ENCODE results near the gene PSMD2. TPM values are rescaled to one million over a fixed set of nuclear protein-coding genes. Genes with fewer than 3 reads are reported as not detected.

Gene PSMD2
- total RNA-seq, 2 donors from 2014 or later: 174 to 187 TPM

GRCh38 chr3:184349563-184350470 is 50.8 kb downstream of the PSMD2 start:
- intact Hi-C loops (cut with DNase I, micrococcal nuclease): no loop called here
- DNase-seq (no peak), ATAC-seq (no peak)

GRCh38 chr3:184350618-184351017 is 51.6 kb downstream of the PSMD2 start:
- DNase-seq: no peak
- ATAC-seq: no peak
- intact Hi-C loops (cut with DNase I, micrococcal nuclease): no loop called here

GRCh38 chr3:184351511-184352148 is 52.6 kb downstream of the PSMD2 start:
- DNase-seq: no peak
- peak; percentile 12 for ATAC-seq
- intact Hi-C loops (cut with DNase I, micrococcal nuclease): no loop called here

GRCh38 chr3:184352149-184352785 is 53.2 kb downstream of the PSMD2 start:
- intact Hi-C loops (cut with DNase I, micrococcal nuclease): no loop called here
- ATAC-seq (peak; percentile 90), DNase-seq (peak; percentile 87 to 93)

- DNase-seq (no peak), ATAC-seq (peak; percentile 2)
- intact Hi-C loops (cut with DNase I, micrococcal nuclease): no loop called here
Observed at GRCh38 chr3:184352897-184353545, 54.0 kb downstream of the PSMD2 start.

GRCh38 chr3:184353546-184353941 is 54.5 kb downstream of the PSMD2 start:
- ATAC-seq (no peak), DNase-seq (no peak)
- intact Hi-C loops (cut with DNase I, micrococcal nuclease): no loop called here

GRCh38 chr3:184354121-184354728 is 55.2 kb downstream of the PSMD2 start:
- intact Hi-C loops (cut with DNase I, micrococcal nuclease): no loop called here
- peak in 1 of 2 donors; percentile 80 for DNase-seq
- ATAC-seq: peak; percentile 18

- DNase-seq (no peak), ATAC-seq (no peak)
- intact Hi-C loops (cut with DNase I, micrococcal nuclease): no loop called here
Observed at GRCh38 chr3:184354754-184355153, 55.7 kb downstream of the PSMD2 start.

GRCh38 chr3:184355261-184356040 is 56.4 kb downstream of the PSMD2 start:
- no peak for DNase-seq
- intact Hi-C loops (cut with DNase I, micrococcal nuclease): no loop called here
- ATAC-seq: no peak

GRCh38 chr3:184357248-184358123 is 58.4 kb downstream of the PSMD2 start:
- ATAC-seq (no peak), DNase-seq (no peak)
- intact Hi-C loops (cut with DNase I, micrococcal nuclease): no loop called here

- intact Hi-C loops (cut with DNase I, micrococcal nuclease): no loop called here
- no peak for DNase-seq
- no peak for ATAC-seq
Observed at GRCh38 chr3:184358124-184358767, 59.2 kb downstream of the PSMD2 start.

Other genes with a start within 250 kb of the PSMD2 start
- not detected for gene HTR3C, start 246.2 kb upstream of the PSMD2 start, total RNA-seq
- under 1 TPM; 0.50 to 0.70 TPM for gene HTR3E, start 202.2 kb upstream of the PSMD2 start, total RNA-seq
- gene EIF2B5, start 163.9 kb upstream of the PSMD2 start, total RNA-seq: 10 to 100 TPM; 32.6 to 40.8 TPM
- 10 to 100 TPM; 63.2 to 66.3 TPM for gene DVL3, start 143.9 kb upstream of the PSMD2 start, total RNA-seq
- gene AP2M1, start 124.4 kb upstream of the PSMD2 start, total RNA-seq: 100 to 1,000 TPM; 211 to 219 TPM
- 10 to 100 TPM; 56.1 to 69.2 TPM for gene ABCF3, start 113.0 kb upstream of the PSMD2 start, total RNA-seq
- gene VWA5B2, start 69.7 kb upstream of the PSMD2 start, total RNA-seq: 1 to 10 TPM; 2.2 to 3.3 TPM
- gene ALG3, start 50.3 kb upstream of the PSMD2 start, total RNA-seq: 10 to 100 TPM; 25.0 to 40.3 TPM
- 1 to 10 TPM; 3.5 to 5.3 TPM for gene EEF1AKMT4, start 49.6 kb upstream of the PSMD2 start, total RNA-seq
- gene CAMK2N2, start 37.7 kb upstream of the PSMD2 start, total RNA-seq: under 1 TPM in 1 of 2 donors, not detected in 1; 0.39 TPM
- under 1 TPM; 0.20 to 0.24 TPM for gene ECE2, start 23.2 kb upstream of the PSMD2 start, total RNA-seq
- 100 to 1,000 TPM; 245 to 322 TPM for gene EIF4G1, start 15.4 kb downstream of the PSMD2 start, total RNA-seq
- gene FAM131A, start 38.4 kb downstream of the PSMD2 start, total RNA-seq: 10 to 100 TPM; 16.2 to 20.9 TPM
- gene CLCN2, start 62.4 kb downstream of the PSMD2 start, total RNA-seq: 10 to 100 TPM; 73.2 to 89.9 TPM
- gene POLR2H, start 62.5 kb downstream of the PSMD2 start, total RNA-seq: 10 to 100 TPM; 96.7 to 96.8 TPM
- gene THPO, start 79.0 kb downstream of the PSMD2 start, total RNA-seq: not detected
- 1 to 10 TPM; 2.1 to 2.6 TPM for gene CHRD, start 80.8 kb downstream of the PSMD2 start, total RNA-seq